Endothelial cell of umbilical vein (primary cell): ENCODE results near the gene HIVEP3. TPM values are rescaled to one million over a fixed set of nuclear protein-coding genes. Genes with fewer than 3 reads are reported as not detected.

ENCODE experiments used
- BruUV-seq: library from RNA; stranded (reverse); fragments of 400-500 nt; replicated peaks from 2 replicates; lab custom pipeline; 2021; lab: Mats Ljungman, UMichigan
- CTCF ChIA-PET: fragments of 300-600, 350-600 bp; sonication (Branson Sonifier 250); formaldehyde crosslinking; loops from one replicate; lab custom pipeline; 2021; ENCODE audit warnings: antibody characterized with exemption, inconsistent platforms; lab: Charles Lee
- POLR2A ChIA-PET: fragments of 300-600, 350-600 bp; sonication (Branson Sonifier 250); formaldehyde crosslinking; loops from one replicate; lab custom pipeline; 2021; ENCODE audit warnings: antibody characterized with exemption, inconsistent platforms; lab: Charles Lee
- DNase-seq: peaks from one replicate; pipeline ENCODE4 v3.0.0-alpha.2; 2011; ENCODE audit warnings: low read depth, low spot score
- FAIRE-seq: peaks from 2 replicates; lab custom pipeline; 2011; peaks lifted over from hg19 to GRCh38; lab: Jason Lieb, UNC
- H2AFZ ChIP-seq: 2 replicates; pipeline ENCODE4 v1.6.0; 2012; ENCODE audit warnings: low read depth, low read length, control low read depth, inconsistent platforms
- H3K27ac ChIP-seq: 2 replicates; pipeline ENCODE4 v1.5.1; 2011; ENCODE audit warnings: low read depth, mild to moderate bottlenecking, control low read depth, low read length, moderate library complexity; ENCODE audit not compliant: insufficient read depth
- H3K27me3 ChIP-seq, 2 experiments: 2 replicates each; pipeline versions ENCODE4 v1.6.0 to v1.6.1; 2011; ENCODE audit warnings: low read length in 2 of 2, mixed read lengths in 1 of 2; ENCODE audit not compliant: control insufficient read depth in 2 of 2, insufficient read depth in 2 of 2
- H3K36me3 ChIP-seq, 2 experiments: 2 replicates in 1 of 2; 3 replicates in 1 of 2; pipeline ENCODE4 v1.5.1; 2011; ENCODE audit warnings: low read length in 2 of 2, mild to moderate bottlenecking in 1 of 2, moderate library complexity in 1 of 2; ENCODE audit not compliant: control insufficient read depth in 2 of 2, insufficient read depth in 2 of 2; ENCODE audit errors: extremely low read depth in 1 of 2
- H3K4me1 ChIP-seq: 3 replicates; pipeline ENCODE4 v1.5.1; 2011; ENCODE audit warnings: mild to moderate bottlenecking, low read length; ENCODE audit not compliant: control insufficient read depth, insufficient read depth; ENCODE audit errors: extremely low read depth
- H3K4me2 ChIP-seq: 2 replicates; pipeline ENCODE4 v1.6.1; 2011; ENCODE audit warnings: low read length, control low read depth, mixed read lengths; ENCODE audit not compliant: insufficient read depth
- H3K4me3 ChIP-seq, 3 experiments: fragments of 200-600 bp in 1 of 3; sonication (generic), shearing (Covaris generic) in 1 of 3; replicated peaks in 1 of 3; 2 replicates each; pipeline ENCODE4 v1.5.1; 2011 to 2016; ENCODE audit warnings: control low read depth in 3 of 3, low read length in 3 of 3, mild to moderate bottlenecking in 2 of 3, inconsistent platforms in 1 of 3, low read depth in 1 of 3, moderate library complexity in 1 of 3; ENCODE audit not compliant: insufficient read depth in 1 of 3
- H3K79me2 ChIP-seq: 2 replicates; pipeline ENCODE4 v1.6.0; 2012; ENCODE audit warnings: low read length, inconsistent platforms; ENCODE audit not compliant: control insufficient read depth, insufficient read depth
- H3K9ac ChIP-seq: replicated peaks from 2 replicates; pipeline ENCODE3; 2011; ENCODE audit warnings: low read length, control low read depth; ENCODE audit not compliant: insufficient read depth; ENCODE audit errors: extremely low read depth
- H3K9me1 ChIP-seq: replicated peaks from 3 replicates; pipeline ENCODE4 v1.6.0; 2011; ENCODE audit warnings: mild to moderate bottlenecking, low read length; ENCODE audit not compliant: control insufficient read depth, insufficient read depth; ENCODE audit errors: extremely low read depth
- H3K9me3 ChIP-seq: replicated peaks from 2 replicates; pipeline ENCODE4 v1.5.1; 2012; ENCODE audit warnings: low read length, inconsistent platforms; ENCODE audit not compliant: control insufficient read depth, insufficient read depth
- H4K20me1 ChIP-seq: replicated peaks from 2 replicates; pipeline ENCODE3; 2011; ENCODE audit warnings: mild to moderate bottlenecking, low read length; ENCODE audit not compliant: control insufficient read depth, insufficient read depth; ENCODE audit errors: extremely low read depth
- CTCF ChIP-seq, 2 donors: IDR thresholded peaks; 1 replicate in 1 of 2; 2 replicates in 1 of 2; pipeline ENCODE4 v1.5.1; 2011; ENCODE audit warnings: low read length in 2 of 2, mild to moderate bottlenecking in 2 of 2, moderate library complexity in 2 of 2, control low read depth in 1 of 2, inconsistent platforms in 1 of 2, low read depth in 1 of 2; ENCODE audit not compliant: insufficient read depth in 1 of 2; ENCODE audit errors: extremely low read depth in 1 of 2
- EZH2 ChIP-seq: IDR thresholded peaks from 2 replicates; pipeline ENCODE4 v1.6.1; 2012; ENCODE audit warnings: borderline replicate concordance, low read depth, mild to moderate bottlenecking, moderate library complexity, low read length, inconsistent platforms; ENCODE audit not compliant: severe bottlenecking
- FOS ChIP-seq: IDR thresholded peaks from 2 replicates; pipeline ENCODE4 v1.6.1; 2011; ENCODE audit warnings: mild to moderate bottlenecking, low read length, moderate library complexity, borderline replicate concordance; ENCODE audit not compliant: insufficient read depth
- GATA2 ChIP-seq: IDR thresholded peaks from 2 replicates; pipeline ENCODE4 v1.7.0; 2011; ENCODE audit warnings: low read depth, mild to moderate bottlenecking, moderate library complexity, mixed read lengths, low read length; ENCODE audit not compliant: insufficient read length, insufficient read depth
- JUN ChIP-seq: IDR thresholded peaks from 2 replicates; pipeline ENCODE4 v1.6.1; 2011; ENCODE audit warnings: borderline replicate concordance, low read depth; ENCODE audit not compliant: insufficient read length, insufficient read depth
- MYC ChIP-seq: IDR thresholded peaks from one replicate; pipeline ENCODE4 v1.6.1; 2011; ENCODE audit warnings: mild to moderate bottlenecking, low read depth, low read length
- POLR2A ChIP-seq: IDR thresholded peaks from 2 replicates; pipeline ENCODE4 v1.6.1; 2012; ENCODE audit warnings: low read depth, mild to moderate bottlenecking, control low read depth, low read length
- dilution Hi-C: fragments of 300-500 bp; cut with MboI; formaldehyde crosslinking; loops from one replicate; pipeline ENCODE4 v1.15.0; 2019; ENCODE audit warnings: low sequenced_read_pairs; ENCODE audit not compliant: extremely low pct_ligation_motif_present
- intact Hi-C: fragments of 100-400 bp; cut with micrococcal nuclease; formaldehyde crosslinking; loops from one replicate; pipeline ENCODE4 v1.10.0; 2022
- polyA plus RNA-seq, 4 experiments: library from polyadenylated mRNA; depleted of rRNA in 3 of 4; stranded (reverse) in 3 of 4; unstranded in 1 of 4; fragments of >200 nt; gene quantifications; 2 replicates each; pipeline versions ENCODE4 v1.2.1 to v1.2.3, GENCODE V29; 2011 to 2012; ENCODE audit warnings: missing spikeins in 1 of 4
- total RNA-seq: library from RNA; stranded (reverse); gene quantifications from 2 replicates; pipeline ENCODE4 v1.2.3, GENCODE V29; 2021
- TF ChIP-seq, protein P1 (sequence below): IDR thresholded peaks from 2 replicates; pipeline ENCODE4 v1.6.1; 2011; ENCODE audit not compliant: insufficient read depth, insufficient read length

The HIVEP3 gene
- total and polyA plus RNA-seq, 2 donors (not counting 3 experiments of a cell fraction or from before 2014, with no cell fraction given), result 3.4 to 4.0 TPM

DNA sequence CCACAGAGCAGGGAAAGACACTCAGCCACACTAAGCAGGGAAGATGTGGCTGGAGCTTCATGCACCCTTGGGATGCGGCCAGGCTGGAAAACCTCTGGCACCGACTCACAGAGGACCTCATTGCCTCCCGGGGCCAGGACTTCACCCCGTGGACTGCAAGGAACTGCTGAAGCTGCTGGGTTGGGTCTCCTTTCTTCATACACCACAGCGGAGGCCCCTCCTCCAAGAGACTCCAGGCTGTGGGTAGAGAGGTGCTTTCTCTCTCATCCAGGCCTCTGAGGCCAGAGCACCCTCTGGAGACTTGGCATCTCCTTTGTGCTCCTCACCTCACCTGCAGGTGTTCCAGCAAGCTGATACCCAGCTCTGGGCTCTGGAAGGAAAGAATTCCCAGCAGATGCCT is 358.2 kb downstream of the HIVEP3 start:
- Histone ChIP-seq H4K20me1 (no peaks in the 10 kb centered on the region), H3K9me1 (no peaks in the 10 kb centered on the region), H3K4me1 (no peaks in the 10 kb centered on the region), H3K27ac (no peak overlapping the region), H3K9ac (no peak overlapping the region), H3K4me2 (no peak overlapping the region), H3K9me3 (no peaks in the 10 kb centered on the region), H3K36me3 (no peaks in the 10 kb centered on the region), H3K27me3 (no peaks in the 10 kb centered on the region), H3K79me2 (no peaks in the 10 kb centered on the region), H3K4me3 (no peak overlapping the region), H2AFZ (no peak overlapping the region)
- FAIRE-seq, result no peak
- dilution Hi-C loops, result no loop called here
- TF ChIP-seq MYC, result no peak
- no TSS peak for BruUV-seq
- CTCF ChIA-PET, result interaction anchor here (1.3 kb wide), 1 partner anchor 18 kb away, joined by 4 read pairs; no protein-coding TSS in a partner anchor
- DNase-seq, result no peak
- intact Hi-C loops, result no loop called here
- POLR2A ChIA-PET, result no interaction called here

DNA sequence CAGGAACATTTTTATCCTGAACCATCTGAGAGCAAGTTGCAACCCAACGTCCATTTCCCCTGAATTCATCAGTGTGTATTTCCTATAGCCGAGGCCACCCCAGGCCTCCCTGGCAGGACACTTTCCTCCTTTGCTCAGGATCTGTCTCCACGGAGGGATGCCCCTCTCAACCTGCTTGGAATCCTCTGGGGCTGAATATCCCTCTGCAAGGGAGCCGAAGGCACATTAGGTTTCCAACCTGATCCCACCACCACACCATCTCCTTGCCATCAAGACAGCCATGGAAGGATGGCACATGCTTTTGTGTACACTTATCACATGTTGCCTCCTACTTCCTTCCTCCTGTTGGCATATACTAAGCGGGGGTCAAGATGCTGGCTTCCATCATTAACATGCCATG is 359.4 kb downstream of the HIVEP3 start:
- DNase-seq (no peak), FAIRE-seq (no peak)
- no peaks in the 10 kb centered on the region for H3K79me2 ChIP-seq
- no TSS peak for BruUV-seq
- H3K4me2 ChIP-seq, result no peak overlapping the region
- TF ChIP-seq GATA2, result no peak
- no peak for TF ChIP-seq CTCF (IDR thresholded peaks at IDR 0.05; ENCODE audit: extremely low read depth in 1 of 2, insufficient read depth in 1 of 2, low read depth in 1 of 2, low read length in 2 of 2)
- TF ChIP-seq, protein P1, sequence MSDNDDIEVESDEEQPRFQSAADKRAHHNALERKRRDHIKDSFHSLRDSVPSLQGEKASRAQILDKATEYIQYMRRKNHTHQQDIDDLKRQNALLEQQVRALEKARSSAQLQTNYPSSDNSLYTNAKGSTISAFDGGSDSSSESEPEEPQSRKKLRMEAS, result no peak
- no peak for TF ChIP-seq POLR2A
- no peak for TF ChIP-seq MYC
- TF ChIP-seq EZH2, result no peak
- no peak for TF ChIP-seq FOS
- TF ChIP-seq JUN, result no peak
- no peaks in the 10 kb centered on the region for H3K9me1 ChIP-seq
- dilution Hi-C loops, result no loop called here
- H3K9me3 ChIP-seq, result no peaks in the 10 kb centered on the region
- intact Hi-C loops, result no loop called here
- ChIA-PET POLR2A (no interaction called here), CTCF (no interaction called here)
- H3K36me3 ChIP-seq, result no peaks in the 10 kb centered on the region
- H2AFZ ChIP-seq, result no peak overlapping the region
- no peaks in the 10 kb centered on the region for H3K4me1 ChIP-seq
- H3K4me3 ChIP-seq, result no peak overlapping the region
- H3K27ac ChIP-seq, result no peak overlapping the region
- no peaks in the 10 kb centered on the region for H3K27me3 ChIP-seq
- no peaks in the 10 kb centered on the region for H4K20me1 ChIP-seq
- H3K9ac ChIP-seq, result no peak overlapping the region
